Stimulated activated CD8-positive, alpha-beta memory T cell treated with anti-CD3 and anti-CD28 coated beads, Interleukin-7, amount 100 ng/mL, for 4 hours (primary cell): ENCODE data around the gene TAF11L10.
"Not testable (repeated sequence)": the region's sequence is repeated elsewhere in the genome, so short reads cannot be mapped to it uniquely, and the experiment has no call there.

Experiments
- DNase-seq, 2 donors: peaks; one replicate each; pipeline ENCODE4 v3.0.0-alpha.2; 2020; ENCODE audit warnings: low read depth in 2 of 2

Gene TAF11L10

GRCh38 chr5:17597728-17598127 lies at the start of gene TAF11L10:
Gene TAF11L10, minus strand, starts transcription at chr5:17597828.
- not testable (repeated sequence) for DNase-seq

- DNase-seq: no peak
Observed at GRCh38 chr5:17634160-17634559, 36.5 kb upstream of the TAF11L10 start, which contains the start of gene TAF11L14. Gene TAF11L14, plus strand, starts transcription at chr5:17634460.

- DNase-seq: not testable (repeated sequence)
Observed at GRCh38 chr5:17631788-17632187, 34.2 kb upstream of the TAF11L10 start, which contains the start of gene TAF11L13. Gene TAF11L13, plus strand, starts transcription at chr5:17632088.

- no peak for DNase-seq
Observed at GRCh38 chr5:17625686-17626085, 28.1 kb upstream of the TAF11L10 start.

GRCh38 chr5:17620627-17621026 lies 23.0 kb upstream of the TAF11L10 start:
- DNase-seq: no peak

GRCh38 chr5:17619354-17619753 lies 21.7 kb upstream of the TAF11L10 start:
- DNase-seq: no peak

GRCh38 chr5:17614872-17615605 lies 17.4 kb upstream of the TAF11L10 start:
- DNase-seq: no peak

GRCh38 chr5:17610092-17610491 lies 12.5 kb upstream of the TAF11L10 start, which contains the start of gene TAF11L12:
Gene TAF11L12, plus strand, starts transcription at chr5:17610392.
- not testable (repeated sequence) for DNase-seq

- not testable (repeated sequence) for DNase-seq
Observed at GRCh38 chr5:17607461-17607860, 9.8 kb upstream of the TAF11L10 start.

- no peak for DNase-seq
Observed at GRCh38 chr5:17604951-17605350, 7.3 kb upstream of the TAF11L10 start.

- not testable (repeated sequence) for DNase-seq
Observed at GRCh38 chr5:17603880-17604279, 6.3 kb upstream of the TAF11L10 start, which contains the start of gene TAF11L11. Gene TAF11L11, plus strand, starts transcription at chr5:17604183.

GRCh38 chr5:17594255-17594654 lies 3.4 kb downstream of the TAF11L10 start, which contains the start of gene TAF11L9:
Gene TAF11L9, minus strand, starts transcription at chr5:17594394.
- not testable (repeated sequence) for DNase-seq

GRCh38 chr5:17590860-17591259 lies 6.8 kb downstream of the TAF11L10 start, which contains the start of gene TAF11L8:
Gene TAF11L8, minus strand, starts transcription at chr5:17590960.
- not testable (repeated sequence) for DNase-seq

GRCh38 chr5:17585658-17586057 lies 12.0 kb downstream of the TAF11L10 start, which contains the start of gene TAF11L7:
Gene TAF11L7, minus strand, starts transcription at chr5:17585758.
- not testable (repeated sequence) for DNase-seq
